ENCODE results near the gene ANXA3. TPM values are rescaled to one million over a fixed set of nuclear protein-coding genes. Genes with fewer than 3 reads are reported as not detected.

Gene ANXA3
- total RNA-seq, 2 donors from 2014 or later: 17.9 to 24.0 TPM

DNA sequence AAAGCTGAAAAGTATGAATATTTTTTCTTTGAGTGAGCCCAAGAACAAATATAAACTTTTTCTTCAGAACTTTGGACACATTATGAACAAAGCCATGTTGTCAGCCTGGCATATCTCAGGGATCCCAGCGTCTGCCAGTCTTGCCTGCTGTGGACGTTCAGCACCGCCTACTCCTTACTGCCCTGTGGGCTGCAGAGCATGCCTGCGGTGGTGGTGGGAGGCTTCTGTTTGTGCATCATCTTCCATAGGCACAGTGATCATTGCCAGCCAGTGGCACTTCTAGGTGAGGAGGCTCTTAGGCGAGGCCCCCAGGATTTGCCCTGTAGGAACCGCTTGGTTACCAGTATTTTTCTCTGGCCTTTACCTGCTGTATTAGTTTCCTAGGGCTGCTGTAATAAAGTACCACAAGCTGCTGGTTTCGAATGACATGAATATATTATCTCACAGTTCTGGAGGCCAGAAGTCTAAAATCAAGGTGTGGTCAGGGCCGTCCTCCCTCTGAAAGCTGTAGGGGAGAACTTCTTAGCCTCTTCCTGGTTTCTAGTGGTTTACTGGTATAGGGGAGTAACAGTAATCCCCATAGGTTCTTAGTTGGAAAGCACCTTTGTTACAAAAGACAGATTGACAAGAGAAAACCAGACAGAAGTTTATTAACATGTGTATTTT, 15.4 kb downstream of the ANXA3 start:
- DNase-seq (ENCODE audit: low spot score) (no peak), ATAC-seq (ENCODE audit: insufficient number of reproducible peaks, low FRiP score, low read depth) (no peak)
- TF ChIP-seq, protein P1, sequence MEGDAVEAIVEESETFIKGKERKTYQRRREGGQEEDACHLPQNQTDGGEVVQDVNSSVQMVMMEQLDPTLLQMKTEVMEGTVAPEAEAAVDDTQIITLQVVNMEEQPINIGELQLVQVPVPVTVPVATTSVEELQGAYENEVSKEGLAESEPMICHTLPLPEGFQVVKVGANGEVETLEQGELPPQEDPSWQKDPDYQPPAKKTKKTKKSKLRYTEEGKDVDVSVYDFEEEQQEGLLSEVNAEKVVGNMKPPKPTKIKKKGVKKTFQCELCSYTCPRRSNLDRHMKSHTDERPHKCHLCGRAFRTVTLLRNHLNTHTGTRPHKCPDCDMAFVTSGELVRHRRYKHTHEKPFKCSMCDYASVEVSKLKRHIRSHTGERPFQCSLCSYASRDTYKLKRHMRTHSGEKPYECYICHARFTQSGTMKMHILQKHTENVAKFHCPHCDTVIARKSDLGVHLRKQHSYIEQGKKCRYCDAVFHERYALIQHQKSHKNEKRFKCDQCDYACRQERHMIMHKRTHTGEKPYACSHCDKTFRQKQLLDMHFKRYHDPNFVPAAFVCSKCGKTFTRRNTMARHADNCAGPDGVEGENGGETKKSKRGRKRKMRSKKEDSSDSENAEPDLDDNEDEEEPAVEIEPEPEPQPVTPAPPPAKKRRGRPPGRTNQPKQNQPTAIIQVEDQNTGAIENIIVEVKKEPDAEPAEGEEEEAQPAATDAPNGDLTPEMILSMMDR (IDR thresholded peaks at IDR 0.05): no peak
- no peak overlapping the region for H3K27ac ChIP-seq
- H3K36me3 ChIP-seq: no peaks in the 10 kb centered on the region
- H3K9me3 ChIP-seq: no peaks in the 10 kb centered on the region
- no peak overlapping the region for H3K4me3 ChIP-seq
- peaks cover 0 to 20% of the 10 kb centered on the region in 2 donors for H3K4me1 ChIP-seq (ENCODE audit: control insufficient read depth in 1 of 2, low read depth in 2 of 2)
- H3K27me3 ChIP-seq (replicated peaks; ENCODE audit: insufficient read depth): no peaks in the 10 kb centered on the region

DNA sequence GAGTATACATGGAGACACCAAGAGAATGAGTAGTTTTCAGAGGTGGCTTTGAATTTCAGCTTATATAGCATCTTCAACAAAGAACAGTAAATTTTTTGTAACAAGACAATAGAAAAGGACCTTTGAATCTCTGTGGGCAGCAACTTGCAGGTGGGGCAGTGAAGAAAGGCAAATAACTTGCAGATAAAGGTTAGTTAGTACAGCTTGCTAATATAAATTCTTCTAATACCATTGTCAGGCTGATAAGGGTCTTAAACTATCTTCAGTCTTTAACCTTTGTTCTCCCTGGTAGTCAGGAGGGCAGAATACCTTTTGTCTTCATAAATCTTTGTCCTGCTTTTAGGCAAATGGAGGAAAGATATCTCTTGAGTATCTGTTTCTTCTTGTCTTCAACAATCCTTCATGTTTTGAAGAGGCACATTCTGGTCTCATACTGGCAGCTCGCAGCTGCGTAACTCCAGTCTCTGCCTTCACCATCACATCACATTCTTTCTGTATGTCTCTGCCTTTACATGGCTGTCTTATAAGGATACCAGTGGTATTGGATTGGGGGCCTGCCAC, 16.0 kb downstream of the ANXA3 start:
- ATAC-seq (ENCODE audit: insufficient number of reproducible peaks, low FRiP score, low read depth): no peak
- Histone ChIP-seq H3K9me3 (no peaks in the 10 kb centered on the region), H3K36me3 (no peaks in the 10 kb centered on the region), H3K4me1 (ENCODE audit: control insufficient read depth in 1 of 2, low read depth in 2 of 2) (peaks cover 0 to 20% of the 10 kb centered on the region in 2 donors), H3K4me3 (no peak overlapping the region), H3K27ac (no peak overlapping the region), H3K27me3 (replicated peaks; ENCODE audit: insufficient read depth) (no peaks in the 10 kb centered on the region)
- TF ChIP-seq, protein P1 (IDR thresholded peaks at IDR 0.05): no peak
- DNase-seq (ENCODE audit: low spot score): no peak

DNA sequence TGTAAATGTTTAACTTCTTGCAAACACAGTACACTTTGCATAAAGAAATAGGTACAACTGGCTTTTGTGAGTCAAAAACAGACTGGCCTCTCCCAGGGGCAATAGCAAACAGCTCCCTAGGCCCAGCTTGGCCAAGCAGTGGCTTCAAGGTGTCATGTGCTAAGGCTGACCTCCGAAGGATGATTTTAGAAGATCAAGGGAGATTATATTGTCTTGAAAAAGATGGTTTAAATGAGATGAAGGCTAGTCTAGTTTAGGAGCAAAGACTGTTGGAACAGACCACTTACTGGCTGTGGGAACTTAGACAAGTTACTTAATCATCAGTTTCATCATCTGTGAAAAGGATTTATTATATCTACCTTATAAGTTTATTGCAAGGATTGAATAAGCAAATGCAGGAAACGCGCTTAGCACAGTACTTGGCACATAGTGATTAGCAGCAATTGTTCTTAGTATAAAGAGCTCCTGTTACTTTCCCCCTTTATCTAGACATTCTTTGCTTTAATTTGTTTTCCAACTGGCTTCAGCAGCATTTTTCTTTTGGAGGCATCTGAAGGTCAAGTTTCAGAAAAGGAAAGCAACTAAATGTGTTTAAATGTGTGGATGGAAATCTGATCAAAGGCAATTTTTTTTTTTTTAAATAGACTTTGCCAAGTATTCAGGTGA, 17.2 kb downstream of the ANXA3 start:
- ATAC-seq (ENCODE audit: insufficient number of reproducible peaks, low FRiP score, low read depth): no peak
- Histone ChIP-seq H3K27me3 (replicated peaks; ENCODE audit: insufficient read depth) (no peaks in the 10 kb centered on the region), H3K36me3 (no peaks in the 10 kb centered on the region), H3K4me1 (ENCODE audit: control insufficient read depth in 1 of 2, low read depth in 2 of 2) (peaks cover 0 to 20% of the 10 kb centered on the region in 2 donors), H3K9me3 (no peaks in the 10 kb centered on the region), H3K27ac (peak overlapping the region; percentile 11 to 25), H3K4me3 (peak overlapping the region; percentile 0)
- TF ChIP-seq, protein P1 (IDR thresholded peaks at IDR 0.05): no peak
- no peak for DNase-seq (ENCODE audit: low spot score)

DNA sequence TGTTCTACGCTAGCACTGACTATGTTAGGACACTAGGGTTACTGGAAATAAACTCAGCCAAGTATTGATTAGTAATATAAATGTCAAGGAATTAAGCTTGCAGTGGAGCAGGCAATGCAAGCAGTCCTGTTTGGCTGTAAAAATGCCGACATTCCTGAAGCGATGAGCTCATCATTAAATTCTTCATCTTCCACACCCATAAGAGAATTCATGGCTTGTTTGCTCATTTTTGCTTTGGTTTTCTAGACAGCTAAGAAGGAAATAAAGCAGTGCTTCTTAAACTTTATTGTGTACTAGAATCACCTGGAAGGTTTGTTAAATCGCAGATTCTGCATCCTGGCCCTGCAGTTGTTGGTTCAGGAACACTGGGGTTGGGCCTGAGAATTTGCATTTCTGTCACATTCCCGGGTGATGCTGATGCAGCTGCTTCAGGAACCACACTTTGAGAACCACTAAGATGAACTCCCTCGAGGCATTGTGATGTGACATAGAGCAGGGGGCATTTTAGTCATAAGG, 17.8 kb downstream of the ANXA3 start:
- no peak for DNase-seq (ENCODE audit: low spot score)

More for the DNA sequence above, 17.8 kb downstream of the ANXA3 start:
- ATAC-seq (ENCODE audit: insufficient number of reproducible peaks, low FRiP score, low read depth): no peak
- TF ChIP-seq, protein P1 (IDR thresholded peaks at IDR 0.05): no peak
- Histone ChIP-seq H3K4me1 (ENCODE audit: control insufficient read depth in 1 of 2, low read depth in 2 of 2) (peaks cover 0 to 20% of the 10 kb centered on the region in 2 donors), H3K27me3 (replicated peaks; ENCODE audit: insufficient read depth) (no peaks in the 10 kb centered on the region), H3K27ac (peak overlapping the region in 1 of 2 donors; percentile 25), H3K36me3 (no peaks in the 10 kb centered on the region), H3K9me3 (no peaks in the 10 kb centered on the region), H3K4me3 (peak overlapping the region; percentile 0)

All from thoracic aorta (tissue), 2 donors.